ENCODE measurements around the gene ADM5.

GRCh38 chr19:49681830-49682229, 7.6 kb upstream of the ADM5 start:
- TF ChIP-seq CTCF (IDR thresholded peaks at IDR 0.05) (no peak), POLR2AphosphoS5 (IDR thresholded peaks at IDR 0.05) (no peak), POLR2A (IDR thresholded peaks at IDR 0.05) (no peak)
